HUES48 (cell line): ENCODE measurements around the gene RNF168.
A peak's percentile ranks its signal among the peaks of the same experiment; 100 is the strongest.
"Not testable (repeated sequence)": the region's sequence is repeated elsewhere in the genome, so short reads cannot be mapped to it uniquely, and the experiment has no call there.

Experiments
- H3K27ac ChIP-seq: one replicate; pipeline ENCODE4 v1.7.0; 2013; ENCODE audit warnings: low read depth, low read length, inconsistent platforms
- H3K27me3 ChIP-seq: 2 replicates; pipeline ENCODE4 v1.6.1; 2013; ENCODE audit warnings: mild to moderate bottlenecking, low read length; ENCODE audit not compliant: control insufficient read depth, insufficient read depth
- H3K36me3 ChIP-seq: 2 replicates; pipeline ENCODE4 v1.6.1; 2013; ENCODE audit warnings: low read length; ENCODE audit not compliant: control insufficient read depth, insufficient read depth
- H3K4me1 ChIP-seq: 2 replicates; pipeline ENCODE4 v1.6.1; 2013; ENCODE audit warnings: mild to moderate bottlenecking, low read length; ENCODE audit not compliant: control insufficient read depth, insufficient read depth
- H3K4me3 ChIP-seq: 2 replicates; pipeline ENCODE4 v1.5.1; 2013; ENCODE audit warnings: mild to moderate bottlenecking, low read depth, low read length
- H3K9ac ChIP-seq: 2 replicates; pipeline ENCODE4 v1.6.1; 2013; ENCODE audit warnings: mild to moderate bottlenecking, low read depth, low read length, moderate library complexity
- H3K9me3 ChIP-seq: 2 replicates; pipeline ENCODE4 v1.6.1; 2013; ENCODE audit warnings: low read length; ENCODE audit not compliant: control insufficient read depth, insufficient read depth

The RNF168 gene

GRCh38 chr3:196531418-196531817 lies 27.9 kb upstream of the RNF168 start:
- no peak overlapping the region for H3K27ac ChIP-seq
- H3K9me3 ChIP-seq = peaks cover 7% of the 10 kb centered on the region; the same call in 1 of the 2 replicates
- H3K9ac ChIP-seq = no peak overlapping the region
- peaks cover 7% of the 10 kb centered on the region; the same call in 1 of the 2 replicates for H3K4me1 ChIP-seq
- H3K36me3 ChIP-seq = no peaks in the 10 kb centered on the region
- no peaks in the 10 kb centered on the region for H3K27me3 ChIP-seq
- H3K4me3 ChIP-seq = no peak overlapping the region

- H3K4me3 ChIP-seq = peak overlapping the region; percentile 66
- peaks cover 7% of the 10 kb centered on the region; the same call in 1 of the 2 replicates for H3K4me1 ChIP-seq
- peak overlapping the region; percentile 75 for H3K9ac ChIP-seq
- peaks cover 7% of the 10 kb centered on the region; the same call in 1 of the 2 replicates for H3K9me3 ChIP-seq
- H3K27me3 ChIP-seq = no peaks in the 10 kb centered on the region
- no peak overlapping the region for H3K27ac ChIP-seq
- no peaks in the 10 kb centered on the region for H3K36me3 ChIP-seq
Measured at GRCh38 chr3:196528639-196529233, 25.2 kb upstream of the RNF168 start.

GRCh38 chr3:196525141-196525540 lies 21.6 kb upstream of the RNF168 start:
- Histone ChIP-seq H3K27me3 (no peaks in the 10 kb centered on the region), H3K9ac (no peak overlapping the region), H3K27ac (no peak overlapping the region), H3K9me3 (peaks cover 18% of the 10 kb centered on the region), H3K4me3 (no peak overlapping the region), H3K36me3 (no peaks in the 10 kb centered on the region), H3K4me1 (no peaks in the 10 kb centered on the region)

GRCh38 chr3:196524527-196524926 lies 21.0 kb upstream of the RNF168 start:
- no peak overlapping the region for H3K9ac ChIP-seq
- H3K4me1 ChIP-seq = no peaks in the 10 kb centered on the region
- no peak overlapping the region for H3K4me3 ChIP-seq
- H3K9me3 ChIP-seq = peaks cover 24% of the 10 kb centered on the region
- no peaks in the 10 kb centered on the region for H3K27me3 ChIP-seq
- no peaks in the 10 kb centered on the region for H3K36me3 ChIP-seq
- no peak overlapping the region for H3K27ac ChIP-seq

GRCh38 chr3:196523841-196524240 lies 20.3 kb upstream of the RNF168 start:
- H3K27ac ChIP-seq = no peak overlapping the region
- H3K27me3 ChIP-seq = no peaks in the 10 kb centered on the region
- peaks cover 31% of the 10 kb centered on the region for H3K9me3 ChIP-seq
- no peak overlapping the region for H3K9ac ChIP-seq
- H3K36me3 ChIP-seq = no peaks in the 10 kb centered on the region
- no peaks in the 10 kb centered on the region for H3K4me1 ChIP-seq
- H3K4me3 ChIP-seq = no peak overlapping the region

GRCh38 chr3:196521291-196521690 lies 17.7 kb upstream of the RNF168 start:
- not testable (repeated sequence) for H3K9ac ChIP-seq, H3K4me1 ChIP-seq, H3K36me3 ChIP-seq, H3K4me3 ChIP-seq, H3K27ac ChIP-seq, H3K27me3 ChIP-seq
- H3K9me3 ChIP-seq = peaks cover 48% of the 10 kb centered on the region

- Histone ChIP-seq H3K36me3 (no peaks in the 10 kb centered on the region), H3K27ac (no peak overlapping the region)
Measured at GRCh38 chr3:196519718-196520082, 16.1 kb upstream of the RNF168 start.

GRCh38 chr3:196518966-196519717 lies 15.6 kb upstream of the RNF168 start:
- Histone ChIP-seq H3K4me1 (no peaks in the 10 kb centered on the region), H3K27ac (no peak overlapping the region), H3K9me3 (peaks cover 48% of the 10 kb centered on the region), H3K36me3 (no peaks in the 10 kb centered on the region), H3K9ac (no peak overlapping the region), H3K27me3 (no peaks in the 10 kb centered on the region), H3K4me3 (no peak overlapping the region)

More at GRCh38 chr3:196519718-196520082, 16.1 kb upstream of the RNF168 start:
- Histone ChIP-seq H3K27me3 (no peaks in the 10 kb centered on the region), H3K4me3 (no peak overlapping the region), H3K9me3 (peaks cover 48% of the 10 kb centered on the region), H3K4me1 (no peaks in the 10 kb centered on the region), H3K9ac (no peak overlapping the region)

GRCh38 chr3:196517919-196518318 lies 14.4 kb upstream of the RNF168 start:
- Histone ChIP-seq H3K36me3 (no peaks in the 10 kb centered on the region), H3K9ac (no peak overlapping the region; the same call in 1 of the 2 replicates), H3K27me3 (no peaks in the 10 kb centered on the region), H3K9me3 (peaks cover 48% of the 10 kb centered on the region), H3K27ac (peak overlapping the region; percentile 89), H3K4me1 (no peaks in the 10 kb centered on the region), H3K4me3 (peak overlapping the region; percentile 15; the same call in 1 of the 2 replicates)

GRCh38 chr3:196517162-196517800 lies 13.7 kb upstream of the RNF168 start:
- H3K36me3 ChIP-seq = no peaks in the 10 kb centered on the region
- no peak overlapping the region; the same call in 1 of the 2 replicates for H3K9ac ChIP-seq
- H3K27me3 ChIP-seq = no peaks in the 10 kb centered on the region
- no peaks in the 10 kb centered on the region for H3K4me1 ChIP-seq
- H3K4me3 ChIP-seq = peak overlapping the region; percentile 15; the same call in 1 of the 2 replicates
- peaks cover 46% of the 10 kb centered on the region for H3K9me3 ChIP-seq
- peak overlapping the region; percentile 89 for H3K27ac ChIP-seq
